ENCODE results near the gene CHRNA1. TPM values are rescaled to one million over a fixed set of nuclear protein-coding genes. Genes with fewer than 3 reads are reported as not detected.

The CHRNA1 gene
- 3.9 TPM for total RNA-seq (ENCODE audit: insufficient read depth, low replicate concordance)

DNA sequence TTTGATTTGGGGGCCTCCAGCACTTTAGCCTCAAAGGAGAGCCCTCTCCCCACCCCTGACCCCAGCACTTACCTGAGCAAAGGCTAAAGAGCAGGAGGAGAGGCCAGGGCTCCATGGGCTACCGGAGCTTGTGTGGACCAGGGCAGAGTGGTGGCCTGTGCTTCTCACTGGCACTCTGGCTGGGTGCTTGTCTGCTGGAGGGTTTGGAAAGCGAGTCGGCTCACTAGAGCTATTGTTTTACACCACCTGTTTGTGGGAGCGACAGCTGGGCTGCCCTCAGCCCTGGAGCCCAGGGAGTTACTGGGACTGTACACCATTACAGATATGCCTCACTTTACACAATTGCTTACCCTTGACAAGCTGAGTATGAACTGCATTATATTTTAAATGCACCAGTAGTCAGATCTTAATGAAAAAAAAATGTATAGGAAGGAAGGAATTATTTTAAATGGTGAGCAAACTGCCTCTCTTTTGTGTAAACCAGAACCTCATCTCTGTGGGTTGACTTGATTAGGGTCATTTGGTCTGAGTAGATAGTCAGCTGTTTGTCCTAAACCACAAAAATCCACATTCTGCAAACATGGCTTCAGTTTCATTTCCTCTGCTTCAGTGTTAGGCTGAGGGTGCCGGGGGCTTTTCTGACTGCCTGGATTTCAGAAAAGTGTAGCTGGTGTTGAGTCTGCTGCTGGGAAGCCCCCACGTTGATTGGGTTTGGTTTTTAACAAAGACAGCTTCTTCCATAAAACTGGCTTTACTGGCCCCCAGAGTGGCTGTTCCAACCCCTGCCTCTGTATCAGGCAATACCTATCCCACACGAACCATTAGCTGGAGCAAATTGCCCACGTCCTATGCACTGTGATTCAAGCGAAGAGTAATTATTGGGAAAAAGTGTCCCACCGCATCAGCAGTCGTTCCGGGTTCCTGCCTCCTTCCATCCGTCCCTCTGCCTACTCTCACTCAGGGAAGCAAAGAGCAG lies at the start of gene CHRNA1:
TSS of gene CHRNA1 (minus strand) at position 193 of the 976 bp plus-strand sequence. CDS start at position 115, 78 bp downstream.
- DNase-seq (ENCODE audit: low spot score) = no peak

DNA sequence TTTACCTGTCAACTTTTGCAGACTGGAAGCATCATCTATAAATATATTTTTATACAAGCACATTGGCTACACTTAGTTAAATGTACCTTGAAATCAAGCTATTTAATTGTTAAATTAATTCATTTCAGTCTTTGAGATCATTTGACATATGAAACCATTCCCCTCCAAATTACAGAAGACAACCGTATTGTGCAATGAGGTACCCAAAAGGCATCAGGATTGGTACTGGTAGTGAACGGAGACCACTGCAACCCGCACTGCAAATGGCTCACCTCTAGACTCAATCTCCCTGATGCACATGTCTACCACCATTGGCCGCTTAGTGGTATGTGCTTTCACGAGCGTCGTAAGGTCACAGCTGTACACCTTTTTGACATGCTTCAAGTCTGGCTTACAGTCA lies 47.8 kb upstream of the CHRNA1 start:
- no peak for DNase-seq (ENCODE audit: low spot score)

DNA sequence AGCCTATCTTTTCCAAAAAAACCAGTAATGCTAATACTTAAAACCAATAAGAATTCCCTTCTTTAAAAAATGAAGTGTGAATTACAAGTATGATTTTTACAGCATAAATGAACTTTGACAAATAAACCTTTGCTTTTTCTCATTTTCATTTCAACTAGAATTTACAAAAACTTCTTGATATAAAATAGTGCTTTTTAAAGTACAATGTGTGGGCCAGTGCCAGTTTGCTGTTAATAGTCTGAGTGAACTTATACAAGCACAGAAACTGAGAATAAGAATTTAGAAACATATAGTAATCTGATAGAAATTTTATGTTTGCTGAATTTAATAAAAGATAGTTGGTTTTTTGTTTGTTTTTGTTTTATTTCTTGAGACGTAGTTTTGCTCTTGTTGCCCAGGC lies 43.7 kb upstream of the CHRNA1 start:
- DNase-seq (ENCODE audit: low spot score) = no peak

DNA sequence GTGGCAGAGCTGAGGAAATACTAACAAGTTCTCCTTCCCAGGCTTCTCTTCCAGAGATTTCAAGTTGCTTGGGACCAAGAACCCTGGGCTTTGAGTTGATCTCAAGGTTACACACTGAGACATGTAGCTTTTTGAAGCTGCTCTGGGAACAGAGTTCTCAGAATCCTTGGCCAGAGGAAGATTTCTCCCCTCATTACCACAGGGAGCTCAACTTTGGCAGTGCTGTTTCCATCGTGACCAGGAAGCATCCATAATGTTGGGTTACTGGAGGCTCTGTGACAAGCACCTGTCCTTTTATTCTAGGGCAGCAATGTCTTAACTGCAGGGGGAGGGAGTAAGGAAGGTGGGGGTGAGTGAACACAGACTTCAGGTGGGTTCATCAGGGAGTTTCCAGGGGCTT lies 41.5 kb upstream of the CHRNA1 start:
- no peak for DNase-seq (ENCODE audit: low spot score)

DNA sequence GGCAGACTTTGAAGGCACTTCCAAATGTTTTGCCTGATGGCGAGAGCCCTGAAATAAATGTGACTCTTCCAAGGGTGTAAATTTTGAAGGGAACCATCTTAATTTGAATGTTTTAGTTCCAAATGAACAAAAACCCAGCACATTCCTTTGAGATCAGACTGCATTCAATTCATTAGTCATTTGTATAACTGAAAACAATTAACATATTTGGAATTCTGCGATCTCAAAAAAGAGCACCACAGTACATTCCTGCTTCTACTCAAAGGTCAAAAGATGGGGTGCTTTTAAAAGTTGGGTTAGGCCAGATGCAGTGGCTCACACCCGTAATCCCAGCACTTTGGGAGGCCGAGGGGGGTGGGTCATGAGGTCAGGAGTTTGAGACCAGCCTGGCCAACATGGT lies 38.2 kb upstream of the CHRNA1 start:
- no peak for DNase-seq (ENCODE audit: low spot score)

DNA sequence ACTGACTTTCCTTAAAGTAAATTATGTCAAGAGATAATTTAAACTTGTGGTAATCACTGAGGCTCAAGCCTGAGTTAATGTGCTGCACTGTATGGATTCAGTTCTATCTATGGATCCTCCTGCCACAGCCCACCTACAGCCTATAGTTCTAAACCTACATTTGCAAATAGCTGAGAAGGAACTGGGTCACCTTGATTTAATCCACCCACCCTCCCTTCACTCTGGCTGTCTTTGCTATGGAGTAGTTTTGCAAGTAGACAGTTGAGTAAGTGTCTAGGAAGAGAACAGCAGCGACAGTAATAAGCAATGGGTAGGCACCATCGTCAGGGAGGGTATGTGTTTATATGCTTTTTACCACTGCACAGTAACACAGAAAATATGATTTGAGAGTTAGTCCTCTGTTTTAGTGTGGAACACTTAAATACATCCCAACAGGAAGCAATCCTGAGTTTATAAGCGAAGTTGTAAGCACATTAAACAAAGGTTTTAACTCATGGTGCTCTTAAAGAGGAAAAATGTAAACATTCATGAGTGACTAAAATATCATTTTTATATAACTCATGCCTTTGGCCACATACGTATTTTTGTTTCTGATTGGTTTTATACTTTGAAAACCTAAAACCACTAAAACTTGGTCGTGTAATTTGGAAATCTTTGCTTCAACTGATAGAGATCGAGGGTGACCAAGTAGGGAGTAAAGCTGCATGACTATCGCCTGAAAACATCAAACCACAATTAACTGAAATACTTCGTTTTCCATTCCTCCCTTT lies 36.3 kb upstream of the CHRNA1 start:
- no peak for DNase-seq (ENCODE audit: low spot score)

DNA sequence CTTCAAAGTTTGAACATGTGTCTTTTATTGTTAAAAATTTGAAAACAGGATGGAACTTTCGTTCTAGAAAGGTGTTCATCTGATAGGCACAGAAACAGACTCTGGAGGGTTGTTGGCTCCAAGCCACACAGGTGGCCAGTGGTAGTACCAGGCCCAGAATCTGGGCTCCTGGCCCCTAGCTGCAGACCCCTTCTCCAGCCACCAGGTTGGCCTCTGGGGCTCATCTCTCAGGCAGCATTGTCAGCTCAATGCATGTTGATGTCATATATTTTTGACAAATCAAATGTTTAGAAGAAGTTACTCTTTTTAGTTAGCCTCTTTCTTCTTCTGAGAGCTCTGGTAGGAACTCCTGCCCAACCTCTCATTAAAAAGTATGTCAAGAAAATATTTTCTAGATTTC lies 34.5 kb upstream of the CHRNA1 start:
- DNase-seq (ENCODE audit: low spot score) = no peak

DNA sequence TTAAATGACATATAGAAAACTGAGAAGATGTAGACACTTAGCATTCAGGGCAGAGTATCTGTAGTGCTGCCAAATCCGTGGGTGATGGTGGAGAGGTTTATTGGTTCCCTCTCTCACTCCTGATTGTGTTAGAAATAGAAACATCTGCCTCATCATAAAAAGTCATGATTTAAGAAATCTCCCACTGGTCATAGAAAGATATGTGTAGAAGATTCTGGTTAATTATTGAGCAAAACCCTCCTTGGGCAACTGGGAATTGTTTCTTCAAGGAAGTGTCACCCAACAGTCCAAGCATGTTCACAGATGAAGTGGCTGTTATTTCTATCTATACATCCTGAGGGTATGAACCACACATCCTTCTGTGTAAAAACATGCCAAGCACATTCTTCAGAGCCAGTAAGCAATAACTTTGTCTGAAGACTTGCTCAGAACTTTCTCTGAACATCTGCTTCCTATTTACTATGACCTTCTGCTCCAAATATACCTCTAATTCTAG lies 33.6 kb upstream of the CHRNA1 start:
- peak; percentile 68 for DNase-seq (ENCODE audit: low spot score)

DNA sequence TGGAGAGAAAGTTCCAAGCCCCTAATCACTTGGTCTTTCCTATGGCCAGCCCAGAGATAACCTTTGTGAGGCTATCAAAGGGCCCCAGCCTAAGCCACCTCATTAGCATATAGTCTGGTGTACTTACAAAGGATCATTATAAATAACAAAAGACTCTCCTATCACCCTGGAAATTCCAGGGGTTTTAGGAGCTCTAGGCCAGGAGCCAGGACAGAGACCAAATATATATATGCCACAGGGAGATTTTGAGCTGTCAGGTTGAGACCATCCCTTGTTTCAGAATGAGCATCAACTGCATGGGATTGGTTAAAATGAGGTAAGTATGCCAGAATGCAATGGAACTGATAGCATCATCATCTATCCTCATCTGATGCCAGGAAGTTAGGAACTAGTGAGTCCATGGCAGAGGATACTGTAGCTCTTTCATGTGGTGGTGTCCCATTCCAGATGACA lies 32.1 kb upstream of the CHRNA1 start:
- DNase-seq (ENCODE audit: low spot score) = peak; percentile 74

DNA sequence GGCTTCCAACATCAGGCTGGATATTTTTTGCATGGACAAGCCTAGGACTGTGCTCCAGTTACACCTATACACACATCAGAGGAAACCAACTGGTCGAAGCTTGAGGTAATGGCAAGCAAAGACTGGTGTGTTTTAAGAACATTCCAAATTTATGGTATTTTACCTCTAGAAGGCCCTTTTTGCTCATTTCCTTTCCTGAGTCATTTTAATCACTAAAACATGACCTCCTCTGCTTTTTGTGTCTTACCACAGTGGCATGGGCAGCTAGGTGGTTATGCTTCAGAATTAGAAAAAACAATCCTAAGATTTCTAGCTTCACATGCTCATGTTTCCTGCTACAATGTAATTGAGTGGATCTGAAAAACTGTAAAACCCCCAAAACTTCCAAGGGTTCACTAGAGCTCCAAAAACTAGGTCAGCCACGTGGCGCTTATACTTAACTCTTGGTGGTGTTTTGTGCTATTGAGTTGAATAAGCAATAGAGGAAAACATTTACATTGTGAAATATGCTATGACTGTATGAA lies 30.6 kb upstream of the CHRNA1 start:
- DNase-seq (ENCODE audit: low spot score) = no peak

DNA sequence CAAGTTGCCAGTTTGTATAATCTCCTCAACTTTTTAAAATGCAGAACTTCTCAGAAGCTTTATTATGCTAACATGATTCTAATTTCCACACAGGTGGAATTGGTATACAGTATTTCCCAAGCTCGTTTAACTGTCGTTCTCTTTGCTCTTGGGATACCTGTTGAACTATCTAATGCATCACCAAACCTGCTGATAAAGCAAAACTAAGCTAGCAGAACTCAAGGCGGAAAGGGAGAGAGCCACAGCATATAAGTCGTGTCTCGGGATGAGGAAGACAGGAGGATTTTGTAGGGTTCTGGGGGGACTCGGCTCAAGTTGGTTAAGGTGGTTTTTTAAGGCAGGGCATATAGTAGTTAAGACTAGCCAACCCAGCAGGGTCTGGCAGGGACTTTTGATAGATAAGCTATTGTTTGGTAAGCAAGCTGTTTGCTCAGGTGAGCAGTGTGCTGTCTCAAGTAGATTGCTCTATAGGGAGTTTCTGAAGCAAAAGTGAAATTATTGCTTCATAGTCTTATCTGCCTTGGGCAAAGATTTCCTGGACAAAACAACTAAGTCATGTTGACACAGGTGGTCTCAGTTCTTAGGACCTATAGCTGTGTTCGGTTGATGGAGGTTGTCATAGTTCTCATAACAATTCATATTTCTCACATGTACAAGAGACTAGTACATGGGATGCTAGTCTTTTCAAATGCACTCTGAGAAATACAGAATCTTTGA lies 28.2 kb upstream of the CHRNA1 start:
- no peak for DNase-seq (ENCODE audit: low spot score)

DNA sequence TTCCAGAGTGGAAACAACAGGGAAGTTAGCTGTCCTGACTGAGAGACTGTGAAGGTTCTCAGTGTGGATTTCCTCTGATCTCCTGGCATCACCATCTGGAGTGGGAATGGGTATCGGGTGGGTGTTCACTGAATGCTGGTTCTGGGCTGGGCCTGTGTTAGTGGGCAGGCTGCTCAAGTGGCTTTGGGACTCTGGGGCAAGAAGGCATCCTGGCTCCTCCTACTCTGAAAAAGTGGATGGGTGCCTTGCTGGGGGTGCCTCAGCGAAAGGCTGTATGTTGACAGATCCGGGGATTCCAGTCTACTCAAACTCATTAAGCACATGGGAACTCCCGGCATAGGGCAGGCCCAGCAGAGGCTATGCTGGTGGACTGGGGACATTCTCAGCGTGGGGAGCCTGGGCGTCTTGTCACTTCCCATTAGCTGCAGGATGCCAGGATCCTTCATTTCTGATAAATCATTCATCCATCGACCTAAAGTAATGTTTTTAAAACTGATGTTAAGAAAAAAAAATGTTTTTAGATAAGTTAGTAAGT lies 27.5 kb upstream of the CHRNA1 start:
- no peak for DNase-seq (ENCODE audit: low spot score)

DNA sequence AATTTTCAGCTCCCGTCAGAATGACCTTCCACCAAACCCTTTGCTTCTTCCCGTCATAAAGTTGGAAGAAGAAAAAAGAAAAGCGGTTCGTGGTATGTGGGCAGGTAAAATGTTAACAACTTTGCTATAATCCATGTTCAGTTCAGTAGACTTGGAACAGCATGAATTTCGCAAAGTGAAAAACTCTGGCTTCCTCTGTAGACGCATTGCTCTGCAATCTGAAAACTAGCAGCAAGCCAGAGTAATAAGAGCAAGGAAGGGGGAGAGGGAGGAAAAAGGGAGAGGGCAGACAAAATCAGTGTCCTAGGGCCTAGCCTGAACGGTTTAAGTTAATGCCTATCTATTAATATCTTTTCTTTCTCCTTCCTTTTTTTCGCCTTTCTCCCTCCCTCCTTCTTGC lies 26.7 kb upstream of the CHRNA1 start:
- DNase-seq (ENCODE audit: low spot score) = no peak

DNA sequence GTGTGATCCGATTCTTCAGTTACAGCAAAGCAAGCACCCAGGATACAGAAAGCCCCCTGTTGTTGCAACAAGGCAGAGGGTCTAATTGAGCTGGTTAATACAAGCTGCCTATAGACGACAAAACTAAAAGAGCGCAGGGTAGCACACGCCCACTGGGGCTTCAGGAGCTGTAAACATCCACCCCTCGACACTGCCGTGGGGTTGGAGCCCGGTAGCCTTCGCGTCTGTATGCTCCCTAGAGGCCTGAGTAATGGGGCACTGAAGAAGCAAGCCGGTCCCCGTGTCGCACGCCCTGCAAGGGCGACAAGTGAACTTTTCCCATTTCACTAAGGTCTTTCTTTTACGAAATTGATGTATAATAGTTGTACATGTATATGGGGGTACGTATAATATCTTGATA lies 24.7 kb upstream of the CHRNA1 start:
- no peak for DNase-seq (ENCODE audit: low spot score)

DNA sequence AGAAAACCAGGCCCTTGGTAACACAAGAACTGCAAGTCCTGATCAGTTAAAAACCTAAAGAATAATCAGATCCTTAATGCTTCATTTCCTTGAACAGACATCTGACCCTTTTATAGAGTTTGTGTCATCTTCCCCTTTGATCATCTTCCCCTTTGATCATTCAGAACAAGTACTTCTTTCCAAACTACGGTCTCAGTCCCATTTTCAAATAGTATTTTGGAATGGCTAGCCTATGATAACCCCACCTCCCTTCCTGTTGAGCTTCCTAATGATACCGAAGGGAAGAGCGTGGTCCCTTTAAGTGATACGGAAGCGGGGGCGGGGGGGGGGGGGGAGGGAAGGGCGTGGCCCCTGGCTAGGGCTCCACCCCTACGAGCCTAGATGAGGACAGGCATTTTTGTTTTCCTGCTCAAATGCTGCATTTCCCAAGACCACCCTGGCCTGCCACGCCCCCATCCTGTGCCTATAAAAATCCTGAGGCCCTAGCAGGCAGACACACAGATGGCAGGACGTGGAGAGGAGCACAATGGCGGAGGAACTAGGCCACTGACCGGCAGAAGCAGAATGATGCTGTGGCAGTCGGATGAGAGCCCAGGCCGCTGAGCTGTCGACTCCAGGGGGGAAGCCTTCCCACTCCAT lies 24.1 kb upstream of the CHRNA1 start:
- DNase-seq (ENCODE audit: low spot score) = no peak

DNA sequence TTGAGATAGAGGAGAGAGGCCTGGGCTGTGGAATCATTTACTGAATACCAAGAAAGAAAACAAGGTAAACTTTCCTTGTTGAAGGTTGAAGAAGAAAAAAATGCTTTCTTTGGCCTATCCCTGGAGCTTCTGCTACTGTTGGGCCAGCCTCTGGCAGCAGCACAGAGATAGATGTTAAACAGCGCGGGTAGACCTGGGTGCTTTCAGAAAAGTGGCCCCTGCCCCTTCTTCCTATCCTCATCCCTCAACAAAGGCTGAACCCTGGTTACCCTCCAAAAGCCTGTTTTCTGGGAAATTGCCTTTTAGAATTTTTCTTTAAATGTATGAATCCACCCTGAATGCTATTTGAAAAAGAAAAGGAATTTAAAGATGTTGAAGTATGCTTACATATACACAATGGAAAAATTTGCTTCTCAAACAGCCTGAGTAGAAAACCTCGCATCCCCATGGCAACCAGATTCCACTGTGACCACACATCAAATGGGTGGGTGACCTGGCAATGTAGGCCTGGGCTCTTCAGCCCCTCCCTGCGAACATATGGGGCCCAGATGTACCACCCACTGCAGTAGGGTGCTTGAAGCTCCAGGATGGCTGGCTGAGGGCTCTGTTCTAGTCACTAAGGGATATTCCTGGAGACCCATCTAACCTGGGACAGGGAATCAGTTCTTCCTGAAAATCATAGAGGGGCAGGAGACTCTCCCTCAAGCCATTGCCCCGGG lies 23.4 kb upstream of the CHRNA1 start:
- peak; percentile 94 for DNase-seq (ENCODE audit: low spot score)

DNA sequence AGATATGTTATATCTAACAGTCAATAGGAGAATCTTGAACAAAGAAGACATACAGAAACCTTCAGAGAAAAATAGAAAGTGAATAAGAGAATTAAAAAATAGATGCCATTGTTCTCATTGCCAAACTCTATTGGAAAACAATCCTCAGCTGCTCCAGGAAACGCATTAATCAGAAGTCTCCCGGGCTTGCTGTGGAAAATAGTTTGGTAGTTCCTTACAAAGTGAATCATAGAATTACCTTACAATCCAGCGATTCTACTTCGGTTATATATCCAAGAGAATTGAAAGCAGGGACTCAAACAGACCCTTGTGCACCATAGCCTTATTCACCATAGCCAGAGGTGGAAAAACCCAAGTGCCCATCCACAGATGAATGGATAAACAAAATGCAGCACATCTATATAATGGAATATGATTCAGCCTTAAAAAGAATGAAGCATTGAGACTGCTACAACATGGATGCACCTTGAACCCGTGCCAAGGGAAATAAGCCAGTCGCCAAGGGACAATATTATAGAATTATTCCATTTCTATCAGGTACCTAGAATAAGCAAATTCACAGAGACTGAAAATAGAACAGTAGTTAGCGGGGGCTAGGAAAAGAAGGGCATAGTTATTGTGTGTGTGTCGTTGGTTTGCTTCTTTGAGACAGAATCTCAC lies 21.9 kb upstream of the CHRNA1 start:
- DNase-seq (ENCODE audit: low spot score) = no peak

DNA sequence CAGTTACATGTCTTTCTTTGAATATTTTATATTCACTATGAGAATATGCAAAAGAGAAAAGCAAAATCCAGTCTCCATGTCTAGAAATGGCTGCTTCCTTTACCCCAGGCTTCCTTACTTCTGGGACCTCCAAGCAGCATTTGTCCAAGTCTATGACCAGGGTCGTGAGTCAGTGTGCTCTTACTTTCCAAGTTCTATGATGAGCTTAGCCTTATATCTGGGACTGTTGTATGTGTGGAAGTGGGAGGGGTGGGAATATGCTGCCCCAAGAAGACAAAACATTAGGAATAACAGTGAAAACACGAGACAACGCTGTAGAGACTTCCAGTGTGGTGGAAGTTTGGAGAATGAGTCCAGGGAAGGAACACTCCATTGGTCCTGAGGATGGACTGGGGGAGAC lies 21.2 kb upstream of the CHRNA1 start:
- no peak for DNase-seq (ENCODE audit: low spot score)

DNA sequence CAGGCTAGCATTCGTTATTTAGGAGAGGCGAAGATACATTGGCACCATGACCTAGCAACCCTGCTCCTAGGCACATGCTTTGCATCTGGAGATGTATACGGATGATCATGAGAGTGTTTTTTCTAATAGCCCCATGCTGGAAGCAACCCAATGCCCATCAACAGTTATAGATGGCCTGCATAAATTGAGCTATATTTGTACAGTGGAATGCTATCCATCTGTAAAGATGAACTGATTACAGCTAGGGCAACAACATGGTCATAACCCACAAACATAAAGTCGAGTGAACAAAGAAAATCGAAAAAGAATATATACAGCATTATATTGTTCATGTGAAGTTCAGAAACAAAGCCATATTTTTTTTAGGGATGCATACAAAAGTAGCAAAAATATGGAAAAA lies 20.6 kb upstream of the CHRNA1 start:
- no peak for DNase-seq (ENCODE audit: low spot score)

Data from umbilical cord (tissue), 2 donors.